GM12874 (cell line): ENCODE measurements around the gene HAS3.

Source experiments
- TF ChIP-seq, protein P1 (sequence below): IDR thresholded peaks from 2 replicates; pipeline ENCODE4 v1.5.1; 2011; ENCODE audit warnings: low read depth, mild to moderate bottlenecking, control low read depth, low read length, moderate library complexity; ENCODE audit not compliant: insufficient read depth

Gene HAS3

DNA sequence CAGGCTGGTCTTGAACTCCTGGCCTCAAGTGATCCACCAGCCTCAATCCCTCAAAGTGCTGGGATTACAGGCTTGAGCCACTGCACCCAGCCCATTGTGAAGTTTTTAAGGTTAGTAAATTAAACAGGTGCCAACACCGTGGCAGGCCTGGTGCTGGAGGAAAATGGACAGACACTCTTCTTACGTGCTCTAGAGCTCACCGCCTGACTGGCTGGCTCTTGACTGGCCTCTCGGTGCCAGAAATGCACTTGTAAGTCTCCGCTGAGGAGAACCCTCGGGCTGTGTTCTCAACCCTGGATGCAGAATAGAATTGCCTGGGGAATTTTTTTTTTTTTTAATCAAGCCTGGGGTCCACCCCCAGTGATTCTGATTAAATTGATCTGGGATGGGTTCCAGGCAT is 10.3 kb upstream of the HAS3 start:
- TF ChIP-seq, protein P1, sequence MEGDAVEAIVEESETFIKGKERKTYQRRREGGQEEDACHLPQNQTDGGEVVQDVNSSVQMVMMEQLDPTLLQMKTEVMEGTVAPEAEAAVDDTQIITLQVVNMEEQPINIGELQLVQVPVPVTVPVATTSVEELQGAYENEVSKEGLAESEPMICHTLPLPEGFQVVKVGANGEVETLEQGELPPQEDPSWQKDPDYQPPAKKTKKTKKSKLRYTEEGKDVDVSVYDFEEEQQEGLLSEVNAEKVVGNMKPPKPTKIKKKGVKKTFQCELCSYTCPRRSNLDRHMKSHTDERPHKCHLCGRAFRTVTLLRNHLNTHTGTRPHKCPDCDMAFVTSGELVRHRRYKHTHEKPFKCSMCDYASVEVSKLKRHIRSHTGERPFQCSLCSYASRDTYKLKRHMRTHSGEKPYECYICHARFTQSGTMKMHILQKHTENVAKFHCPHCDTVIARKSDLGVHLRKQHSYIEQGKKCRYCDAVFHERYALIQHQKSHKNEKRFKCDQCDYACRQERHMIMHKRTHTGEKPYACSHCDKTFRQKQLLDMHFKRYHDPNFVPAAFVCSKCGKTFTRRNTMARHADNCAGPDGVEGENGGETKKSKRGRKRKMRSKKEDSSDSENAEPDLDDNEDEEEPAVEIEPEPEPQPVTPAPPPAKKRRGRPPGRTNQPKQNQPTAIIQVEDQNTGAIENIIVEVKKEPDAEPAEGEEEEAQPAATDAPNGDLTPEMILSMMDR, result no peak

GRCh38 chr16:69100071-69100691 is 5.3 kb upstream of the HAS3 start:
- TF ChIP-seq, protein P1, result no peak

DNA sequence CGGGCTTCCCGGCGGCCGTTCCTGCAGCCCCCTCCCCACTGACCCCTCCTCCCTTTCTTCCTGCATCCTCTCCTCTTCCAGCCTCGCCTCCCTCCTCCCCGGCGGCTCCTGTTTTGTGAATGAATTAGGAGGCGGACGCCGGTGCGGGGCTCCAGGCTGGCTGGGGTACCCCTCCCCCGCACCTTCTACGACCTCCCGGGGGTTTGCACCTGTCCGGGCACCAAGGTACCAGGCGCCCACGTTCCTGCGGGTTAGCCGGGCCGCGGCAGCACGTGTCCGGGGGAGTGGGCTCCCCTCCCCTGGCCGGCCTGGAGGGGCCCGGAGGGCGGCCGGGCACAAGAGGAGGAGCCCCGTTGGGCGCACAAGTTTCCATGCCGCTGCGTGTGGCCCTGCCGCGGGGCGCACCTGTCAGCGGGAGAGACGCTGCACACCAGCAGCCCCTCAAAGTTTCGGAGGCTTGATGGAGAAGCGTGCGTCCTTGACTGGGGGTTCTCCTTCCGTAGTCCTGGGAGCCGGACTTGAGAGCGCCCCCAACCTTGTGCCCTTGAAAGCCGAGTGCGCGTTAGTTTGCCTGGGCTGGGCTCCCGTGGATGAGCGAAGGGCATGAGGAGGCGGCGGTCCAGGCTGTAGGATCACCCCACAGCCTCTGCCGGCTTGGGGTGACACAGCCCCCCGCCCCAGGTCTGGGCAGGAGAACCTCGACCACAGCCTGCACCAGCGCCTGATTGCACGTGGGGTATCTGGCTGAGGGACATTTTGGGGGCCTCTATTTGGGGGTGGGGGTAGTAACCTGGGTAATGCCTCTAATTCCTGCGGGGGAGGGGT is 1.2 kb downstream of the HAS3 start:
- TF ChIP-seq, protein P1, result no peak

DNA sequence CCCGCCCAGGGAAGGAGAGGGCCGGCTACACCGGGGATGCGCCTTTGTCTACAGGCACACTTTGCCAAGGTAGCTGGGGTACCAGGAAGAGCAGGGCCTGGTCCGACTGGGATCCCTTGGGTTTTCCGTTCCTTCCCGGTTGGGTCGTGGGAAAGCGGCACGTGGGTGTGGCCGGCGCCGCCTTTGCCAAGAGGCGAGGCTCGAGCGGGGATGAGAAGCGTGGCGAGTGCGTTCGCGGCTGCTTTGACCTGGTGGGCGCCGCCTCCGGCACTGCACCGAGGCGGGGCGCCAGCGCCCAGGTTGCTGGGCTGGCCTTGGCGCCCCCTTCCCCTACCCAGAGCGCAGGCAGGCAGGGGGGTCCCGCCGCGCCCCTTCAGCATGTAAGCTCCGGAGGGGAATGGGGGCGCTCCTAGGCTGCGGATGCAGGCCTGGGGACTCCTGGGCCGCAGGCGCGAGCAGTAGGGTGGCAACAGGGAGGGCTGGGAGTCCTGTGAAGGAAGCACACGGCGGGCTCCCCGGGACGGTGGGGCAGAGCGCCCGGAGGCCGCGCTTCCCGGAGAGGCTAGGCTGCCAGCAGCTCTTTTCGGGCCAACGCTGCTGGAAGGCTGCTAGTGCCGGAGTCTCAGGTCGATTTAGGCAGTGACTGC is 2.0 kb downstream of the HAS3 start:
- TF ChIP-seq, protein P1, result 0 out of 2 replicates have a peak, but pooled peaks have one; percentile 0

DNA sequence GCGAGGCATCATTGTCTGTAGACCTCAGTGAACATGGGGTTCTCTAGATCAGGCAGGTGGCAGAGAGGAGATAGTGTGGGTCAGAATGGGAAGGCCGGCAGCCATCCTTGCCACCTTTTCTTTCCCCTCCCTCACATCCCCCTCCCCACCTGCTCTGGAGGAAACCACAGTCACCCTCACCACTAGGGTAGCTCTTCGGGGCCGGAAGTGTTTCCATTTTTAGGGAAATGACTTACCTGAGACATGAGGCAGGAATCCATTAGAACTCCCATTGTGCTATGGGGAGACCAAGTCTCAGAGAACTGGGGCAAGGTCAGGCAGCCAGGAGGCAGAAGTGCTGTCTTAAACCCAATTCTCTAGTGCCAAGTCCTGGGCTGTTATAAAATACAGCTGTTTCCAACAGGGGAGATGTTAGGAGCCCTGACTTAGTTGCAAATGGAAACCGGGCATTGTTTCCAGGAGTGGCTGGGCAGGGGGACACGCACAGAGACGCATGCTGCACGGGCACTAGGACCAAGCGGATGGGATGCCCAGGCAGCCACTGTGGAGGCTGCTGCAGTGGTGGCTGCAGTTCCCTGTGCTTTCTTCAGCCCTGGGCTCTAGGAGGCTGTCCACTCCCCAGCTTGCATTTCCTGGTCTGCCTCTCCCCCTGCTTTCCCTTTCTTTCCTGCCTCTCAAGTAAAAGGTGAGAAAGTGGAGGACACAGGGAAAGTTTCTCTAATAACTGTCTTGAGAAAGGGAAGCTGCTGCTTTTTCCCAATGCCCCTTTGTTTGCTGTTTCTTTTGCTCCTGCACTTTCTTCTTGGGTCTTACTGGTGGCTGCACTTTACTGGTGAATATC is 2.8 kb downstream of the HAS3 start:
- TF ChIP-seq, protein P1, result no peak

- TF ChIP-seq, protein P1, result no peak
These were observed 3.4 kb downstream of the HAS3 start for GRCh38 chr16:69108905-69109252.
